Natural killer cell (primary cell): ENCODE data around the gene SEMA3C. TPM values are rescaled to one million over a fixed set of nuclear protein-coding genes. Genes with fewer than 3 reads are reported as not detected.

Experiments used
- ATAC-seq, 3 donors: fragments of 150-1000 bp in 2 of 3; fragments of 200-7000 bp in 1 of 3; cut with Tn5 transposase; 1 replicate in 1 of 3; 2 replicates in 2 of 3; pipeline ENCODE4 v1.10.0; 2021; ENCODE audit warnings: mild to moderate bottlenecking in 2 of 3, moderate library complexity in 2 of 3
- DNase-seq, 2 donors: peaks; one replicate each; pipeline versions ENCODE4 v3.0.0 to v3.0.0-alpha.2; 2013 to 2021; ENCODE audit warnings: mixed read lengths in 1 of 2
- H3K27ac ChIP-seq: one replicate; pipeline ENCODE4 v1.5.1; 2013; ENCODE audit warnings: mild to moderate bottlenecking, low read length
- H3K27me3 ChIP-seq: one replicate; pipeline ENCODE4 v1.6.1; 2013; ENCODE audit warnings: low read length; ENCODE audit not compliant: control insufficient read depth, insufficient read depth
- H3K36me3 ChIP-seq: one replicate; pipeline ENCODE4 v1.6.1; 2013; ENCODE audit warnings: low read length; ENCODE audit not compliant: control insufficient read depth, insufficient read depth
- H3K4me1 ChIP-seq: one replicate; pipeline ENCODE4 v1.6.1; 2013; ENCODE audit warnings: low read length; ENCODE audit not compliant: control insufficient read depth, insufficient read depth
- H3K4me3 ChIP-seq: one replicate; pipeline ENCODE4 v1.5.1; 2013; ENCODE audit warnings: low read length
- H3K9me3 ChIP-seq: one replicate; pipeline ENCODE4 v1.6.1; 2013; ENCODE audit warnings: low read length; ENCODE audit not compliant: control insufficient read depth, insufficient read depth
- H3K27ac Mint-ChIP-seq, 2 donors: one replicate each; pipeline ENCODE4 v1.8.0; 2022; ENCODE audit warnings: mild to moderate bottlenecking in 2 of 2, mixed read lengths in 2 of 2, moderate library complexity in 1 of 2
- H3K27me3 Mint-ChIP-seq, 2 donors: one replicate each; pipeline ENCODE4 v1.8.0; 2022; ENCODE audit warnings: low read depth in 2 of 2, mixed read lengths in 2 of 2
- H3K36me3 Mint-ChIP-seq: one replicate; pipeline ENCODE4 v1.8.0; 2022; ENCODE audit warnings: mixed read lengths
- H3K4me1 Mint-ChIP-seq, 2 donors: one replicate each; pipeline ENCODE4 v1.8.0; 2022; ENCODE audit warnings: mixed read lengths in 2 of 2
- H3K4me3 Mint-ChIP-seq: one replicate; pipeline ENCODE4 v1.8.0; 2022; ENCODE audit warnings: mild to moderate bottlenecking, moderate library complexity, mixed read lengths
- H3K9me3 Mint-ChIP-seq, 2 donors: one replicate each; pipeline ENCODE4 v1.8.0; 2022; ENCODE audit warnings: mixed read lengths in 2 of 2
- CTCF ChIP-seq: fragments of 200-600 bp; IDR thresholded peaks from one replicate; pipeline ENCODE4 v1.8.0; 2022; ENCODE audit warnings: antibody characterized with exemption
- WGBS: methylation state at CpG from one replicate; pipeline ENCODE4 v1.1.7; 2013; ENCODE audit warnings: missing lambda C conversion rate; ENCODE audit not compliant: insufficient coverage; 5-methylcytosine and 5-hydroxymethylcytosine counted together
- intact Hi-C: fragments of 100-400 bp; cut with micrococcal nuclease; formaldehyde crosslinking; loops from one replicate; pipeline ENCODE4 v1.14.2; 2022
- total RNA-seq, 4 donors: library from RNA; stranded (reverse); fragments of 120-200 nt in 1 of 4; gene quantifications; one replicate each; pipeline versions ENCODE4 v1.2.3 to v1.2.4, GENCODE V29; 2013 to 2022

SEMA3C gene
- total RNA-seq, 3 donors from 2014 or later (not counting 1 experiment from before 2014, with no cell fraction given), result 0.41 to 12.2 (median 0.94) TPM

GRCh38 chr7:80910228-80910627 is 8.6 kb downstream of the SEMA3C start:
- WGBS, result 55% methylated on average over 1 of the region's 1 CpG
- H3K27me3 Mint-ChIP-seq, result peaks cover 0 to 3% of the 10 kb centered on the region in 2 donors
- no peak for ATAC-seq
- no peaks in the 10 kb centered on the region for H3K36me3 Mint-ChIP-seq
- H3K4me3 ChIP-seq, result no peak overlapping the region
- no peaks in the 10 kb centered on the region for H3K4me1 ChIP-seq
- H3K4me3 Mint-ChIP-seq, result no peak overlapping the region
- no peaks in the 10 kb centered on the region for H3K9me3 ChIP-seq
- H3K27ac Mint-ChIP-seq, result no peak overlapping the region
- no peaks in the 10 kb centered on the region for H3K9me3 Mint-ChIP-seq
- H3K27ac ChIP-seq, result no peak overlapping the region
- H3K36me3 ChIP-seq, result no peaks in the 10 kb centered on the region
- no peaks in the 10 kb centered on the region for H3K27me3 ChIP-seq
- no peak for DNase-seq
- no peaks in the 10 kb centered on the region for H3K4me1 Mint-ChIP-seq
- no peak for TF ChIP-seq CTCF
- intact Hi-C loops, result no loop called here

GRCh38 chr7:80908360-80908797 is 10.5 kb downstream of the SEMA3C start:
- TF ChIP-seq CTCF, result no peak

GRCh38 chr7:80907612-80908011 is 11.2 kb downstream of the SEMA3C start:
- ATAC-seq (no peak), DNase-seq (no peak)
- H3K27ac ChIP-seq, result no peak overlapping the region
- no peak overlapping the region for H3K4me3 ChIP-seq
- Mint-ChIP-seq H3K27ac (no peak overlapping the region), H3K9me3 (no peaks in the 10 kb centered on the region), H3K4me3 (no peak overlapping the region), H3K4me1 (no peaks in the 10 kb centered on the region), H3K27me3 (no peaks in the 10 kb centered on the region), H3K36me3 (no peaks in the 10 kb centered on the region)
- no peaks in the 10 kb centered on the region for H3K4me1 ChIP-seq
- no peak for TF ChIP-seq CTCF
- intact Hi-C loops, result no loop called here
- 93% methylated on average over 2 of the region's 4 CpGs for WGBS
- H3K9me3 ChIP-seq, result no peaks in the 10 kb centered on the region
- H3K36me3 ChIP-seq, result no peaks in the 10 kb centered on the region
- H3K27me3 ChIP-seq, result no peaks in the 10 kb centered on the region

More at GRCh38 chr7:80908360-80908797, 10.5 kb downstream of the SEMA3C start:
- Mint-ChIP-seq H3K4me1 (no peaks in the 10 kb centered on the region), H3K27ac (no peak overlapping the region), H3K36me3 (no peaks in the 10 kb centered on the region), H3K9me3 (no peaks in the 10 kb centered on the region), H3K27me3 (no peaks in the 10 kb centered on the region), H3K4me3 (no peak overlapping the region)
- 94% methylated on average over 4 of the region's 6 CpGs for WGBS
- no peaks in the 10 kb centered on the region for H3K9me3 ChIP-seq
- H3K27me3 ChIP-seq, result no peaks in the 10 kb centered on the region
- H3K4me3 ChIP-seq, result no peak overlapping the region
- intact Hi-C loops, result no loop called here
- ATAC-seq (no peak), DNase-seq (no peak)
- H3K36me3 ChIP-seq, result no peaks in the 10 kb centered on the region
- no peaks in the 10 kb centered on the region for H3K4me1 ChIP-seq
- no peak overlapping the region for H3K27ac ChIP-seq

- DNase-seq (no peak), ATAC-seq (no peak)
- Mint-ChIP-seq H3K4me3 (no peak overlapping the region), H3K27me3 (no peaks in the 10 kb centered on the region), H3K4me1 (no peaks in the 10 kb centered on the region), H3K36me3 (no peaks in the 10 kb centered on the region), H3K9me3 (no peaks in the 10 kb centered on the region), H3K27ac (no peak overlapping the region)
- no peak overlapping the region for H3K27ac ChIP-seq
- no peaks in the 10 kb centered on the region for H3K4me1 ChIP-seq
- intact Hi-C loops, result no loop called here
- H3K36me3 ChIP-seq, result no peaks in the 10 kb centered on the region
- 95% methylated on average over 4 of the region's 4 CpGs for WGBS
- H3K4me3 ChIP-seq, result no peak overlapping the region
- H3K27me3 ChIP-seq, result no peaks in the 10 kb centered on the region
- no peak for TF ChIP-seq CTCF
- H3K9me3 ChIP-seq, result no peaks in the 10 kb centered on the region
Observed at GRCh38 chr7:80907141-80907601, 11.7 kb downstream of the SEMA3C start.
